Hypothalamus (tissue), 51 donors: ENCODE data around the gene SCAMP5.
A peak's percentile ranks its signal among the peaks of the same experiment; 100 is the strongest.

ENCODE experiments used
- DNase-seq, 51 donors: peaks; one replicate each; lab custom pipeline; 2025; lab: John Stamatoyannopoulos, UW

SCAMP5 gene

GRCh38 chr15:75065851-75066509 lies 70.6 kb downstream of the SCAMP5 start:
- no peak for DNase-seq

- DNase-seq, result no peak
Observed at GRCh38 chr15:75067123-75067830, 71.9 kb downstream of the SCAMP5 start.

- no peak for DNase-seq
Observed at GRCh38 chr15:75068748-75069147, 73.4 kb downstream of the SCAMP5 start.

- DNase-seq, result peak in 4 of 51 donors; percentile 4 to 17 (median 10)
Observed at GRCh38 chr15:75069301-75069925, 74.0 kb downstream of the SCAMP5 start.

- no peak for DNase-seq
Observed at GRCh38 chr15:75070674-75071073, 75.3 kb downstream of the SCAMP5 start.
